Anterior cingulate cortex (tissue), 58 donors: ENCODE results near the gene RBM42.

Source experiments
- DNase-seq, 58 donors: peaks; one replicate each; lab custom pipeline; 2025; lab: John Stamatoyannopoulos, UW

RBM42 gene

GRCh38 chr19:35619290-35619923, 9.4 kb upstream of the RBM42 start:
- DNase-seq: no peak

GRCh38 chr19:35620001-35620400, 8.8 kb upstream of the RBM42 start:
- no peak for DNase-seq

GRCh38 chr19:35621708-35622107, 7.1 kb upstream of the RBM42 start:
- DNase-seq: no peak

GRCh38 chr19:35622750-35623149, 6.1 kb upstream of the RBM42 start:
- DNase-seq: no peak

GRCh38 chr19:35623327-35624010, 5.4 kb upstream of the RBM42 start:
- peak in 23 of 58 donors; percentile 0 to 46 (median 17) for DNase-seq

- no peak for DNase-seq
These were observed 622 bp upstream of the RBM42 start for GRCh38 chr19:35628264-35628564.

GRCh38 chr19:35629332-35629633, 447 bp downstream of the RBM42 start:
- DNase-seq: no peak

GRCh38 chr19:35633727-35634440, 5.0 kb downstream of the RBM42 start:
- DNase-seq: no peak

- DNase-seq: no peak
These were observed 7.8 kb downstream of the RBM42 start for GRCh38 chr19:35636651-35637050.

GRCh38 chr19:35637165-35637564, 8.3 kb downstream of the RBM42 start:
- no peak for DNase-seq

GRCh38 chr19:35639321-35639639, 10.4 kb downstream of the RBM42 start:
- no peak for DNase-seq

- DNase-seq: no peak
These were observed 11.0 kb downstream of the RBM42 start for GRCh38 chr19:35639863-35640262.

- DNase-seq: peak in 1 of 58 donors; percentile 20
These were observed 12.8 kb downstream of the RBM42 start, which contains the start of gene ETV2 for GRCh38 chr19:35641515-35642151. Gene ETV2 (plus strand): TSS chr19:35641745. CDS start chr19:35642461, 716 bp downstream.

GRCh38 chr19:35642312-35642711, 13.5 kb downstream of the RBM42 start:
- DNase-seq: no peak

- no peak for DNase-seq
These were observed 14.0 kb downstream of the RBM42 start for GRCh38 chr19:35642798-35643254.

- peak in 48 of 58 donors; percentile 4 to 74 (median 42) for DNase-seq
These were observed 14.7 kb downstream of the RBM42 start for GRCh38 chr19:35643255-35644205.

GRCh38 chr19:35644206-35644986, 15.6 kb downstream of the RBM42 start:
- peak in 53 of 58 donors; percentile 10 to 80 (median 52) for DNase-seq

GRCh38 chr19:35644987-35645679, 16.3 kb downstream of the RBM42 start:
- peak in 47 of 58 donors; percentile 4 to 70 (median 39) for DNase-seq
